Astrocyte (in vitro differentiated cells and primary cell): ENCODE data around the gene ABCC4. TPM values are rescaled to one million over a fixed set of nuclear protein-coding genes. Genes with fewer than 3 reads are reported as not detected.

Experiments used
- DNase-seq: peaks from one replicate; pipeline ENCODE4 v3.0.0-alpha.2; 2010; ENCODE audit warnings: low read depth
- FAIRE-seq: peaks from 2 replicates; lab custom pipeline; 2011; peaks lifted over from hg19 to GRCh38; lab: Jason Lieb, UNC
- H2AFZ ChIP-seq: 2 replicates; pipeline ENCODE4 v1.6.0; 2012; ENCODE audit warnings: low read depth, low read length, inconsistent platforms
- H3K27ac ChIP-seq: 2 replicates; pipeline ENCODE4 v1.5.1; 2011; ENCODE audit warnings: low read depth, low read length, inconsistent platforms
- H3K27me3 ChIP-seq: 2 replicates; pipeline ENCODE4 v1.6.0; 2011; ENCODE audit warnings: low read length, inconsistent platforms; ENCODE audit not compliant: insufficient read depth
- H3K36me3 ChIP-seq: 2 replicates; pipeline ENCODE4 v1.5.1; 2011; ENCODE audit warnings: low read length, inconsistent platforms; ENCODE audit not compliant: insufficient read depth
- H3K4me1 ChIP-seq: 2 replicates; pipeline ENCODE4 v1.5.1; 2011; ENCODE audit warnings: low read length, inconsistent platforms; ENCODE audit not compliant: insufficient read depth
- H3K4me2 ChIP-seq: 2 replicates; pipeline ENCODE4 v1.6.0; 2012; ENCODE audit warnings: low read length, inconsistent platforms
- H3K4me3 ChIP-seq: 2 replicates; pipeline ENCODE4 v1.5.1; 2011; ENCODE audit warnings: low read depth, mild to moderate bottlenecking, low read length, inconsistent platforms; ENCODE audit not compliant: insufficient read depth
- H3K79me2 ChIP-seq: 2 replicates; pipeline ENCODE4 v1.6.0; 2012; ENCODE audit warnings: mild to moderate bottlenecking, low read length, inconsistent platforms; ENCODE audit not compliant: insufficient read depth
- H3K9ac ChIP-seq: 2 replicates; pipeline ENCODE4 v1.6.0; 2012; ENCODE audit warnings: mild to moderate bottlenecking, low read length, inconsistent platforms
- H3K9me3 ChIP-seq: 2 replicates; pipeline ENCODE4 v1.5.1; 2012; ENCODE audit warnings: low read depth, mild to moderate bottlenecking, low read length, inconsistent platforms; ENCODE audit not compliant: insufficient read depth
- H4K20me1 ChIP-seq: 2 replicates; pipeline ENCODE4 v1.6.0; 2012; ENCODE audit warnings: low read length, inconsistent platforms; ENCODE audit not compliant: insufficient read depth
- H3K27ac Mint-ChIP-seq: one replicate; pipeline ENCODE4 v1.8.0; 2021; ENCODE audit warnings: mild to moderate bottlenecking, mixed read lengths; ENCODE audit not compliant: unreplicated experiment
- H3K27me3 Mint-ChIP-seq: one replicate; pipeline ENCODE4 v1.8.0; 2021; ENCODE audit warnings: low read depth, mixed read lengths; ENCODE audit not compliant: unreplicated experiment
- H3K36me3 Mint-ChIP-seq: one replicate; pipeline ENCODE4 v1.8.0; 2021; ENCODE audit warnings: low read depth, mixed read lengths; ENCODE audit not compliant: unreplicated experiment
- H3K4me1 Mint-ChIP-seq: one replicate; pipeline ENCODE4 v1.8.0; 2021; ENCODE audit warnings: low read depth, mixed read lengths; ENCODE audit not compliant: unreplicated experiment
- H3K4me3 Mint-ChIP-seq: one replicate; pipeline ENCODE4 v1.8.0; 2021; ENCODE audit warnings: mild to moderate bottlenecking, moderate library complexity, mixed read lengths; ENCODE audit not compliant: unreplicated experiment
- H3K9me3 Mint-ChIP-seq: one replicate; pipeline ENCODE4 v1.8.0; 2021; ENCODE audit warnings: mild to moderate bottlenecking, mixed read lengths; ENCODE audit not compliant: unreplicated experiment
- EZH2 ChIP-seq: IDR thresholded peaks from 2 replicates; pipeline ENCODE4 v1.6.1; 2012; ENCODE audit warnings: mild to moderate bottlenecking, low read length, inconsistent platforms; ENCODE audit not compliant: insufficient read depth
- total RNA-seq: library from RNA; stranded (reverse); gene quantifications from 2 replicates; pipeline ENCODE4 v1.2.1, GENCODE V29; 2021
- TF ChIP-seq, protein P1 (sequence below): IDR thresholded peaks from 2 replicates; pipeline ENCODE4 v1.5.1; 2011; ENCODE audit warnings: low read depth, mild to moderate bottlenecking, inconsistent platforms, low read length, moderate library complexity; ENCODE audit not compliant: insufficient read depth

Gene ABCC4
- total RNA-seq, 1 donor from 2014 or later, result 15.6 TPM

GRCh38 chr13:95136638-95137037 is 164.6 kb downstream of the ABCC4 start:
- H2AFZ ChIP-seq, result no peak overlapping the region
- Mint-ChIP-seq H3K27me3 (no peaks in the 10 kb centered on the region), H3K27ac (no peak overlapping the region), H3K36me3 (peaks cover 12% of the 10 kb centered on the region), H3K4me1 (peaks cover 1% of the 10 kb centered on the region), H3K4me3 (no peak overlapping the region), H3K9me3 (peaks cover 3% of the 10 kb centered on the region)
- DNase-seq (no peak), FAIRE-seq (no peak)
- no peaks in the 10 kb centered on the region for H4K20me1 ChIP-seq
- H3K27ac ChIP-seq, result no peak overlapping the region
- no peak overlapping the region for H3K4me2 ChIP-seq
- no peak for TF ChIP-seq EZH2
- TF ChIP-seq, protein P1, sequence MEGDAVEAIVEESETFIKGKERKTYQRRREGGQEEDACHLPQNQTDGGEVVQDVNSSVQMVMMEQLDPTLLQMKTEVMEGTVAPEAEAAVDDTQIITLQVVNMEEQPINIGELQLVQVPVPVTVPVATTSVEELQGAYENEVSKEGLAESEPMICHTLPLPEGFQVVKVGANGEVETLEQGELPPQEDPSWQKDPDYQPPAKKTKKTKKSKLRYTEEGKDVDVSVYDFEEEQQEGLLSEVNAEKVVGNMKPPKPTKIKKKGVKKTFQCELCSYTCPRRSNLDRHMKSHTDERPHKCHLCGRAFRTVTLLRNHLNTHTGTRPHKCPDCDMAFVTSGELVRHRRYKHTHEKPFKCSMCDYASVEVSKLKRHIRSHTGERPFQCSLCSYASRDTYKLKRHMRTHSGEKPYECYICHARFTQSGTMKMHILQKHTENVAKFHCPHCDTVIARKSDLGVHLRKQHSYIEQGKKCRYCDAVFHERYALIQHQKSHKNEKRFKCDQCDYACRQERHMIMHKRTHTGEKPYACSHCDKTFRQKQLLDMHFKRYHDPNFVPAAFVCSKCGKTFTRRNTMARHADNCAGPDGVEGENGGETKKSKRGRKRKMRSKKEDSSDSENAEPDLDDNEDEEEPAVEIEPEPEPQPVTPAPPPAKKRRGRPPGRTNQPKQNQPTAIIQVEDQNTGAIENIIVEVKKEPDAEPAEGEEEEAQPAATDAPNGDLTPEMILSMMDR, result no peak
- no peak overlapping the region for H3K4me3 ChIP-seq
- H3K36me3 ChIP-seq, result no peaks in the 10 kb centered on the region
- no peaks in the 10 kb centered on the region for H3K27me3 ChIP-seq
- no peaks in the 10 kb centered on the region for H3K4me1 ChIP-seq
- H3K79me2 ChIP-seq, result no peaks in the 10 kb centered on the region
- H3K9ac ChIP-seq, result no peak overlapping the region
- no peaks in the 10 kb centered on the region for H3K9me3 ChIP-seq

GRCh38 chr13:95133498-95133897 is 167.8 kb downstream of the ABCC4 start:
- FAIRE-seq, result no peak
- DNase-seq, result no peak
- H3K36me3 Mint-ChIP-seq, result peaks cover 7% of the 10 kb centered on the region
- H3K27me3 ChIP-seq, result no peaks in the 10 kb centered on the region
- H3K27ac Mint-ChIP-seq, result no peak overlapping the region
- H3K4me1 Mint-ChIP-seq, result peaks cover 1% of the 10 kb centered on the region
- TF ChIP-seq, protein P1, result no peak
- H3K9ac ChIP-seq, result no peak overlapping the region
- H3K4me1 ChIP-seq, result no peaks in the 10 kb centered on the region
- no peaks in the 10 kb centered on the region for H4K20me1 ChIP-seq
- peaks cover 3% of the 10 kb centered on the region for H3K9me3 Mint-ChIP-seq
- H3K9me3 ChIP-seq, result no peaks in the 10 kb centered on the region
- H3K27ac ChIP-seq, result no peak overlapping the region
- no peaks in the 10 kb centered on the region for H3K27me3 Mint-ChIP-seq
- H3K4me3 Mint-ChIP-seq, result no peak overlapping the region
- H3K36me3 ChIP-seq, result no peaks in the 10 kb centered on the region
- H3K79me2 ChIP-seq, result no peaks in the 10 kb centered on the region
- H3K4me2 ChIP-seq, result no peak overlapping the region
- no peak overlapping the region for H2AFZ ChIP-seq
- no peak overlapping the region for H3K4me3 ChIP-seq

- no peaks in the 10 kb centered on the region for H3K27me3 ChIP-seq
- Mint-ChIP-seq H3K36me3 (peaks cover 3% of the 10 kb centered on the region), H3K4me1 (no peaks in the 10 kb centered on the region), H3K27ac (no peak overlapping the region), H3K9me3 (peaks cover 3% of the 10 kb centered on the region), H3K27me3 (no peaks in the 10 kb centered on the region), H3K4me3 (no peak overlapping the region)
- no peaks in the 10 kb centered on the region for H3K79me2 ChIP-seq
- no peaks in the 10 kb centered on the region for H4K20me1 ChIP-seq
- DNase-seq (no peak), FAIRE-seq (no peak)
- no peaks in the 10 kb centered on the region for H3K36me3 ChIP-seq
- H2AFZ ChIP-seq, result no peak overlapping the region
- no peak overlapping the region for H3K9ac ChIP-seq
- no peak overlapping the region for H3K4me3 ChIP-seq
- no peaks in the 10 kb centered on the region for H3K9me3 ChIP-seq
- no peak overlapping the region for H3K4me2 ChIP-seq
- H3K27ac ChIP-seq, result no peak overlapping the region
- H3K4me1 ChIP-seq, result no peaks in the 10 kb centered on the region
- TF ChIP-seq, protein P1, result no peak
- TF ChIP-seq EZH2, result no peak
Observed at GRCh38 chr13:95129004-95129403, 172.2 kb downstream of the ABCC4 start.
